Activated T-cell treated with anti-CD3 and anti-CD28 coated beads for 48 hours (primary cell): ENCODE results near the gene KIAA2012.

Source experiments
- DNase-seq: peaks from one replicate; pipeline ENCODE4 v3.0.0-alpha.2; 2020; ENCODE audit warnings: low read depth

KIAA2012 gene

DNA sequence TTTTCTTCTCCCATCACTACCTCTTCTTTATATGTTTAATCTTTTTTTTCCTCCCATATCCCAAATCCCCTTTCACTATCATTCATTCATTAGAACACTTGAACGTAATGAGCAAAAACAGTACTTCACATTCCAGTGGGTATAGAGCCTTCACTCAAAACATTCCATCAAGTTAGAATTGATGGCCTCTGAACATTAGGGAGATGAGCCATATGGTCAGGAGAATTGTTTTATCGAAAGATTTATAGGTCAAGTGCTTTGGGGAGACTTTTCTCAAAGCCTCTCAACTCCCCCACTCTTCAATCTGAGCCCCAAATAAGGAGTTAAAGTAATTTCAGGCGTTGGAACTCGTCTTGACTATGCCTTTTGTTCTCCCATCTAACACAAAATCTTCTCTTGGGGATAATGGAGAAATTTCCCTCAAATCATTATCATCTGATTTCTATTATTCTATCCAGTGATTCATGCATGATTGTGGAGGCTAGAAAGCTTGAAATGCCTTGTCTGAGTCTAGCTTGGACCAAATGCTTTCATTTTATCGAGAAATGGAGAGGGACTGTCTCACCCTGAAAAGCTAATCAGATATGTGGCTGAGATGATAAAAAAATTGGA is 79.2 kb downstream of the KIAA2012 start:
- no peak for DNase-seq

DNA sequence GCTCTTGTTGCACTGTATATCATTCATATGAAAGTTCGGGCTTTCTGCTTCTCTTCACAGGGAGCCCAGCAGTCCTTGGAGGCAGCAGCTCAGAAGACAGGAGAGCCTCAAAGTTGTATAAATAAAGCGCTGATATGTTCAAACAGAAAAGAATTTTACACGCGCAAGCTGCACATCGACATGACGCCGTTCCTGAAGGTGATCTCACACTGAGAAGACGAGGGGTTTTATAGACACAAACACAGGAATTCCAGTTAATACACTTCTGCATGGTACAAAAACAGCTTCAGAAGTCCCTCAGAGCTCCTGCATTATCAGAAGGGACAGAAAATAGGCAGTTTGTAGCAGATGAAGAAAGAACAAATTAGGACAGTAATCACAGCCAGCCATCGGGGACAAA is 81.6 kb downstream of the KIAA2012 start:
- no peak for DNase-seq

DNA sequence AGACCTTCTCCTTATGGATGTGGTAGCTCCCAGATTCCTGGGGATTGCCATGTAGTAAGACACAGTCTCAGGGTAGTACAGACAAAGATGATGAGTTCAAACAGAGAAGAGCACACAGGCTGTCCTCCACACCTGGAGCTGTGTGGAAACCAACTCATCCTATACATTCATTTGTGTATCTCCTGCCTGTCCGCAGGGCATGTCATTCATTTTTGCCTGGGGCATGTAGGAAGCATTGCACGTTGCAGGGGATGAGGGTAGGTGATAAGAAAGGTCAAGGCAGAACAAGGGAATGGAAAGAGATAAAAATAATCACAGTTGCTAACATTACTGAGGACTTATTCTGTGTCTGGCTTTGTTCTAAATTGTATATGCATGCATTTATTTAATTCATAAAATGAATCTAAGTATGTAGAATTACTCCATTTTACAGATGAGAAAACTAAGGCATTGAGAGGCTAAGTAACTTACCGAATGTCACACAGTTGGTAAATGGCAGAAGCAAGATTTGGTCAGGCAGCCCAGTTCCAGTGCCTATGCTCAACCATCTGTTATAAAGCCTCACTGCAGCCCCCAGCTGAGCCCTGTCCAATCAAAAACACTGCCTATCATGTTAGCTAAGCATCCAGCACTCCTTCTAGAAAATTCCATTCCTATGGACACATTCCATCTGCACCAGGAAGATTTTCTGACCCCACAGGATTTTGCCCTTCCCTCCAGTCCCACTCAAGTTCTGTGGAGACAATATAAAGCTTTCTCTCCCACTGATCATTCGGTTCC is 84.3 kb downstream of the KIAA2012 start:
- DNase-seq = no peak

DNA sequence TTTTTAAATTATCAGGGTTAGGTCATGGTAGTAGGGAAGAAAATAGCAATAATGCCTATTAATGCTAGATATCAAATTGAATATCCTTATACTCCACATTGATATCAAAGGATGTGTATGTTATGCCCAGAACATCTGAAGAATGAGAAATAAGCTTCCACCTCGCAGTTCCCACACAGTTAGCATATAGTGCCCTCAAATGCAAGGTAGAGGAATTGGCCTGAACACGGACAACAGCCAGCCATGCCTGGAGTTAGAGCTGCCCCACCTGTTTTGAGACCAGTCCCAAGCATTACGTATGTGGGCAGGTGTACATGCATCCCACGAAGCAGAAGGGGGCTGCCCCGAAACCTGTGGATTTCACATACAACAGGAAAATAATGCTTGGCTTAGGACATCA is 85.7 kb downstream of the KIAA2012 start:
- DNase-seq = no peak

DNA sequence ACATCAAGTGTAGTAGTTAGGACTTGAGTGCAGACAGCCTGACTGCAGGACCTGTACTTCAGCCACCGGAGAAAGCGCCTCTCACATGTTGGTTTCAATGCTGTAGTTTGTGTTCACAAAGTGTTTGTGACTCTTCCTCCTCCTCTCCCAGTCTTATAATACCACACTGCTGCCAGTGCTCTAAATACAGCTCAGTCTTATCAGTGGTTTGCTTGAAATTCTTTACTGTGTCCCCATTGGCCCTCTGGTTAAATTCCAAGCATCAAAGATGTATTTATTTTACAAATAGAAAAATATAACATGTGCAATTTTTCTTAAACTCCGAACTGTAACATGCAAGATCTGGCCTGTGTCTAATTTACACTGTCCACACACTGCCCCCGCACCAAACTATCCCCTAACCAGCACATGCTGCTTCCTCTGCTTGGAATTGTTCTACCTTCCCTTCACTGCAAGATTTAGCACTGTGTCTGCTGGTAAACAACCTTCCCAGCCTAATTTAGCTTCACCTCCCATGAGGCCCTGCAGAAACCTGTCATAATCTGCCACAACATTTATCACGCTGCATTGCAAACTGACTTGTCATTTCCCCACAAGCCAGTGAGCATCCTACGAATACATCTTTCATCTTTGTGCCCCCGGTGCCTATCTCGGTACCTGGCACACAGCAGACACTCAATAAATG is 88.2 kb downstream of the KIAA2012 start:
- DNase-seq = no peak

DNA sequence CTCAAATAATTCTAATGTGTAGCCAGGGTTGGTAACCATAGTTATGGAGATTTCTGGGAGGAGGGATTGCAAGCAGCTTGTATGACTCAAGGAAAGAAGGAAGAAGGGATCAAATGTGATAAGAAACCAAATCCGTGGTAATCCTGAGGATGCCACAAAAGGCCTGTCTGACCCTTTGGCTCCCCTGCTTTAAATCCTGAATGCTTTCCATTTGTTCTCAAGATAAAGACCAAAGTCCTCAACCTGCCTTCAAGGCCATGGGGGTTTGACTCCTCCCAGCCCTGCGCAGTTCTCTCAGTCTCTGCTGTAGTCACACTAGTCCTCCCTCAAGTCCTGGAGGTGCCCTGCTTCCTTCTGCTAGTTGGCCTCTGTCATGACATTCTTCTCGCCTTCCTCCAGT is 91.4 kb downstream of the KIAA2012 start:
- no peak for DNase-seq

DNA sequence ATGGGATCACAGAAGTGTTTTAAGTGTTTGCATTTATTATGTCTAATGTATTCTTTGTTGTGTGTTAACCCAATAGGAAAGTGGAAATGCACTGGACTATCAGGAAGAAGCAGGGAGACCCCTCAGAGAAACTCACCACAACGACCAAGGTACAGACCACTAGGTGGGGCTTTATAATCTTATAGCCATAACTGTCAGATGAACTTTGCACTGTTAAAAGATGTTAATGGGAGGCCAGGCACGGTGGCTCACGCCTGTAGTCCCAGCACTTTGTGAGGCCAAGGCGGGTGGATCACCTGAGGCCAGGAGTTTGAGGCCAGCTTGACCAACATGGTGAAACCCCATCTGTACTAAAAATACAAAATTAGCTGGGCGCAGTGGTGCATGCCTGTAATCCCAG is 92.2 kb downstream of the KIAA2012 start:
- no peak for DNase-seq

DNA sequence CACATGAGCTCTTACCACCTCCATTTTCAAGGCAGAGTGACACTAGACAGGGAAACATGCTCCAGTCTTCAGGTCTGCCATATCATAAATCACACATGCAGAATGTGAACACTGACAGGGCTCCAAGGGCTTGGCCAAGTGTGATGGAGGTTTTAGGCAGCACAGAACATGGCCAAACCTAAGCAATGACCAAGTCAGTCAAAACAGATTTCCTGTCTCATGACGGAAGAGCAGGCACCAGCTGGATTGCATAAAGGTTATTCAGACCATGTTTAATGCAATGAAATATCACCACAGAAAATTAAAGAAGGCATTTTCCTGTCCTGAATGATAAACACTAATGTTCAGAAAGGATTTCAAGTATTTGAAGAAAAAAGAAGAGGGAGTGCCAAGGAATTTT is 92.9 kb downstream of the KIAA2012 start:
- DNase-seq = no peak

DNA sequence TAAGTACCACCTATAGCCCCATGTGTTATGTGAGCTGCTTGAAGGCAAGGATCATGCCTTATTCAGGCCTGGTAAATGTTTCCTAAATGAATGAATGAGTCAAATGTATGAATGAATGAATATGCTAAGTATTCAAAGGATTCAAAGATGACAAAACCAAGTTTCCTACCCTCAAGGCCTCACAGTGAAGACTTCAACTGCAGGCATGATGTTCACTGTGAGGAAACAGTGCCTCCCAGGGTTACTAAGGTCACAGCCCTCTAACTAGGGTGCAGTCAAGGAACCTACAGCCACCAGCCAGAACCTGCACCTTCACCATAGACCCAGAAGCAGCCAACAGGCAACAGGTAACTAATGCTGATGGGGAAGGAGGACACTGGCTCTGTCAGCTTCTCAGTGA is 96.1 kb downstream of the KIAA2012 start:
- no peak for DNase-seq

DNA sequence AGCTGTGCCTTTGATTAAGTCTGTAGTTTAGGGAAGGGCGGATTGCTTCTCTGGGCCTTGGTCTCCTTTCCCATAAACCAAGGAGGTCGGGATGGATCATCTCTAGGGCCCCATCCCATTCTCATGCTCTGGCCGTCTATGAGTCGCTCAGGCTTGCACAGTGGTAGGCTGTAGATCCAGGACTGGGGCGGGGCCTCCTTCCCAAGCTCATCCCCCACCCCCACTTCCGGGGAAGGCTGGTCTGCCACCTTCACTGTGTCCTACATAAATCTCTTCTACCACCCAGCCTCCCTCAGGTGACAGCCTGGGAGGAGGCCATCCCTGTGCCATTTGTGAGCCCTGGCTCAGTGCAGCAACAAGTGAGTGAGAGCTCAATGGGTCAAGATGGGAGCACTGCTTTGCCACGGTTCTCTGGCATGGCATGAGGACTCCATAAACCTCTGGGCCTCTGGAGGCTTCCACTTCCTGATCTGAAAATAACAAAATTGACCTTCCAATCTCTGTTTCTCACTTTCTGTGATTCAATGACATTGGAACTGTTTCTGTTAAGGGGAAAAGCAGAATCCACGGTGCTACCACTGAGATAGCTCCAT is 96.9 kb downstream of the KIAA2012 start:
- no peak for DNase-seq

DNA sequence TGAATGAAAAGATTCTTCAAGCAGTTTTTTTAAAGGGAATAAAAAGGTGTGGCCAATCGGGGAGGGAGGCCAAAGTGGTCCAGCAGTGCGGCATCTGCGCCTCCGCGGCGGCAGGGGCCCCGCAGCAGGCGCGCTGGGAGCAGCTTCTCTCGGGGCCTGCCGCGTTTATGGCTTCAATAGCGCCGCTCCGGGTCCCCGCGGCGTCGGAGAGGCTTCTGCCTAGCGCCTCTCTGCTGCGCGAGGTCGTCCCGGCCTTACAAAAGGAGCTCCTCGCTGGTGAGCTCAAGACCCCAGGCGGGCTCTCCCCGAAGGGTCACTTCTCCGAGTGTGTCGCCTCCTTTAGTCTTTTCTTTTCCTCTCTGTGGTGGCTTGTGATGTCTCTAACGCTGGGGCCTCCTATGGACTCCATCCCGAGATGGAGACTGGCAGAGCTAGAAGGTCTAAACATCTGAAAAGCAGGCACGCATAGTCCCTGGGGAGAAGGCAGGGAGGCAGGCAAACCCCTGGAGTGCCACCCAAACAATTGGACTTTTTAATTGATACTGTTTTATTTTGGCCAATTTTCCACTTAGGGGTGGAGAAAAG is 98.3 kb downstream of the KIAA2012 start:
- DNase-seq = peak; percentile 12

DNA sequence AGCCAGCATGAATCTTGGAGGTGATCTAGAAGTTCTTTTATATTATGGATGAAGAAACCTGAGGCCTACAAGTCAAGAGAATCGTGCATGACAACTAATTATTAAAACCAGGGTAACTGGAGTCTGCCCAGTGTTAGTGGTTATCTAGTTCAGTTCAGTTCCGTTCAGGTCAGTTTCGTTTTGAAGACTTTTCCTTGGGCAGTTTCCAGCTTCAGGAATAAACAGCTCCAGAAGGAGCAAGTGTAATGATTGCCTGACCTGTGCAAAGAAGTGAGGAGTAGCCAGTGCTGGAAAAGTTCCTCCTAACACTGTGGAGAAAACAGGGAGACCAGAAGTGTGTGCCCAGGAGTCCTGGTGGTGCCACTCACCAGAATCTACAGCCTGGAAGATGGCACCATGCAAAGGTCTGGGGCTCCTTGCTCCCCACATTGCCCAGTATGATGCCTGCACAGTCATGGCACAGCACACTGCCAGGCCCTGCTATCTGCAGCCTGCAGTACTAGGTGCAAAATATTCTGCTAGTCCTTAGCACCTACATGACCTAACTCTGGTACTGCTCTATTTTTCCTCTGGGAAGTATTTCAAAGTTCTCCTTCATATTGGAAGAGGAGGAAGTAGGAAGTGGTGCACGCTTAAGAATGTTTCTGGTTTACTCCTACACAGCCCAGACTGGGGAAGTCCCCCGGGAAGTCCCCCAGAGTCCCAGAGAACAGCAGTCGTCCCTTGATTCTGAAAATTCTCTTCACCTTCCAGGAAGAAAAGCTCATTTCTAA is 99.6 kb downstream of the KIAA2012 start:
- DNase-seq = peak; percentile 12

DNA sequence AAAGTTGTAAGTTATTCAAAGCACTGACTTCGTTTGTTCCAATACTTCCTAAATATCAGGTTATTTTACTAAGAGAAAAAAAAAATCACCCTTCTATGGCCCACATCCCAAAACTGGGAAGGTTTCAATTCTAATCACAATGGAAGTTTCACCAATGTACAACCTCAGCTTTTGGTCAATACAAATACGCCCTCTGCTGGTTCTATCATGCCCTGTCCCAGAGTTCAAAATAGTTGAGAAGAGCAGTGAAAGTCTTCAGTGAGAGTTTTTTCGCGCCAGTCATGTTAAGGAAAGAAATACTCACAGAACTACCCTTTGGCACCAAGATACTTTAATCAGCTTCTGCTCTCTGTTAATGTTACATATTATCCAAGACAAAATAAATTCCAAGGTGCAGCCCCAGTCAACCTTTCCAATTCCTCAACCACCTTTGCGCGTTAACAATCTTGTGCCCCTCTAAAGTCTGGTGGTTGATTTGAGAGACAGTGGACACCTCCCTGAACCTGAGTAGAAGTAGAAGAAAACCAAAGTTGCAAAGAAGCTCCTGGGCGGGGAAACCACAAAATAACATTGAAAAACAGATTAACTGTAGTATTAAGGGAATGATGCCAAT is 105.4 kb downstream of the KIAA2012 start:
- DNase-seq = peak; percentile 14

DNA sequence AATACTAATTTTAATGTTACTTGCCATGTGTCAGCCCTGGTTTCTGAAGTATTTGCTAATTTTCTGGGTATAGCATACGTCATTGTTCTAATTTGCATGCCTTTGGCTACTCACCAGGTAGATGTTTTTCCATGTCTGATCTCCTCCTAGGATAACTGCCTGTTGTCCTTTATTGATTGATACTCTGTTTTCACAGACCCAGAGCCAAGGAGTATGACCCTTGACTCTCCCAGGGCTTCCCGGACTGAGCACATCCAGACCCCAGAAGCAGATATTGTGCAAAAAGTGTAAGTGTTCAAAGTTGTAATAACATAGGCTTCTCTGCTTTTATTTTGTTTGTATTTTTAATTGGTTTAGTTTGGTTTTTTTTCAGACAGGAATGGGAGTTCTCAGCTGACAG is 111.5 kb downstream of the KIAA2012 start:
- DNase-seq = no peak

DNA sequence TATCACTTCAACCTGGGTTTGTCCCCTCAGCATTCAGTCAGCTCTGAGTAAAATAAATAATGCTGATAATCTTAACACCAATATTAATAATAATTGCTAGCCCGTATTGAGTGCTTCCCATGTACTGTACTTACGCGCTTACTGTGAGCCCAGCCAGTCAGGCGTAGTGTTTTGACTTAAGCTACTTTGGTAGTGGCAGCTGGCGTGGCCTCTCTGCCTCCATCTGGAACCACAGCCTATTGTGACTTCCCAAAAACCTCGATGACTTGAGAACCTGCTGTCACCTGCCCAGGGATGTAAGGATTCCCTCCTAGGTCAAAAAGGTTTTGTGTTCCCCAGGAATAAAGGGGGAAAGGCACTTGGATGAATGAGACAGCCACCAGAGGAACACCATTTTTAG is 112.1 kb downstream of the KIAA2012 start:
- no peak for DNase-seq

DNA sequence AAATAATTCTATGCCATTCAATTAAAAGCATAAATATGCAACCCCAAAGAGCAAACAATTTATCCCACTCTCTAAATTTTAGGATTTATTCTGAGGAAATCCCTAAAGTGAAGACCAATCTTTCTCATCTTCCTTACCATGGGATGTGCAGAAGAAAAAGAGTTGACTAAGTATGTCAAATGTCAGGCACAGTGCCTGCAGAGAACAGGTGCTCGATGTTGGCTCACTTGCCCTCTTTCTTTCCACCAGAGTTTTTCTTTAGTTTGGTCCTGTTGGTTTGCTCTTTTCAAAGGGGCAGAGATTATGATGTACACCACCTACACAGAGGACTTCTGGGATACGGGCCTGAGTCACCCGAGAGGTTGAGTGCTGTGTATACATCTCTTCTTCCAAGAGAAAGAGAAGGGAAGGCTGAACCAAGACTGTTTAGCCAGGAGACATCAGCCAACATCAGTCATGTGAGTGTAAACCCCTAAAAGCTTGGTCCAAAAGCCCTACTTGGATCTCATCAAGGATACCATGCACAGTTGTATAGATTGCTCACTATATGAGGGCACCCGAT is 113.7 kb downstream of the KIAA2012 start:
- DNase-seq = no peak

DNA sequence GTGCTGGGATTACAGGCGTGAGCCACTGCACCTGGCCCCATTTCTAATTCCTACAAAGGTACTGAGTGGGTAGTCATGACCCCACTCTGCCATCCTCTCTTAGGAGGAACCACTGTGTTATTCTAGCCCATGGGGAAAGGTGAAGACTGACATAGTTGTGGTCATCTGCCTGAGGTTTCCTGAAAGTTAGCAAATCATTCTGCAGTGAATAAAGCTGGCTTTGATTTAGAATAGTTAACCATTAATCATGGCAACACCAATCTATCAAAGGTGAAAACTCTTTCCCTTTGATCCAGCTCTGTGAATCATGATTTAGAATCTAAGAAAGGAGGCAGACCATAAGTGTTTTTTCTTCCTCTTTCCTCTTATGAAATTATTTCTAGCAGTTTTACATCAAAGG is 114.5 kb downstream of the KIAA2012 start:
- no peak for DNase-seq

DNA sequence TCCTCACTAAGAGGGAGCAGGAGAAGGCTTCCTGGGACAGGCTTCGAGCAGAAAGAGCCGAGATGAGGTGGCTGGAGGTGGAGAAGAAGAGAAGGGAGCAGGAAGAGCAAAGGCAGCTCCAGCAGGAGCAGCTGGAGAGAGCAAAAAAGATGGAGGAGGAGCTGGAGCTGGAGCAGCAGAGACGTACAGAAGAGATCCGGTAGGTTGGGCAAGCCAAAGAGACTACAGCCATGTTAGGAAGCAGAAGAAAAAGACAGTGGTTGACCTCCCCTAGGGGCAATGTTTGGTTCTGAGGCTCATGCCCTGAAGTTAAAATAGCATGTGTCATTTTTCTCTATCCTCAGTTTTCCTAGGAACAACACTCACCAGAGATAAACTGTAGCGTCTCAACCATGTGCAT is 120.2 kb downstream of the KIAA2012 start:
- no peak for DNase-seq

DNA sequence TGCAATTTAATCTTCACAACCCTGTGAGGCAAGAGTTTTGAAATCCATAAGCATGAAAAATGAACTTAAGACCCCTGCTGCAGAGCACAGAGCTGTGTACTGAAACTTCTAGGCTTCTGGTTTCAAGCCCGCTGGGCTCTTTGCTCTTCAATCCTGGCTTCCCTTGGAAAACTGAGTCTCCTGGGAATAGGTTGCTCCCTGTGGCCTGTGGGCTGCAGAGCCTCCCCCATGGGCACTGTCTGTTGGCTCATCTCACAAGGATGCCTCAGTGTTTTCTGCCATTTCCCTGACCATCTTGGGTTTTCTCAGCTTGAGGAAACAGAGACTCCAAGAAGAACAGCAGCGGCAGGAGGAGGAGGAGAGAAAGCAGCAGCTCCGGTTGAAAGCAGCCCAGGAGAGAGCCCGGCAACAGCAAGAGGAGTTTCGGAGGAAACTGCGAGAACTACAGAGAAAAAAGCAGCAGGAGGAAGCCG is 120.9 kb downstream of the KIAA2012 start:
- no peak for DNase-seq

DNA sequence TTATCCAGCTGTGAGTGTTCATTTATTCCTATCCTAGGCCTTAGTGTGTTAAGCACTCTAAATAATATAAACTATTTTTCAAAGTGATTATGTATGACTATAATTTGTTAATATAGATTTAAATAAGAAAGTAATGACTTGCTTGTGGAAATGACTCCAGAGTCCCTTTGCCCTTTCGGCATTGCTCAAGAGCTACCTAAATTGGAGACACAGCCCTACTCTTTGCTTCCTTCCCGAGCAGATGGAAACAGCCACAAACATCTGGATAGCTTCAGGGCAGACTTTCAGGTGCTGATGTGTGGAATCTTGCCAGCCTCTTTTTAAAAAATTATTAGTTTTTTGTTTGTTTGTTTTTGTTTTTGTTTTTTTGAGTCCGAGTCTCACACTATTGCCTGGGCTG is 121.4 kb downstream of the KIAA2012 start:
- no peak for DNase-seq

DNA sequence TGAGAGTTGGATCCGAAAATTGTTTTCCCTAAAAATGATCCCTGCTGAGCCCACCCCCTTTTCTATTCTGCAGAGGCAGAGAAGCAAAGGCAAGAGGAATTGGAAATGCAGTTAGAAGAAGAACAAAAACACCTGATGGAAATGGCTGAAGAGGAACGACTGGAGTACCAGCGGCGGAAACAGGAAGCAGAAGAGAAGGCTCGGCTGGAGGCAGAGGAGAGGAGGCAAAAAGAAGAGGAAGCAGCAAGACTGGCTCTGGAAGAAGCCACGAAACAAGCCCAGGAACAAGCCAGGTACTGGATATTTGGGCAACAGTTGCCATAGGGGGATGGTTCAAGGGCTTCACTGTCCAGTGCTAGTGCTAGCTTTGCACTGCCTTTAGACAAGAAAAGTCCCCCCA is 123.7 kb downstream of the KIAA2012 start:
- no peak for DNase-seq
